ENCODE results near the gene STAT5B. TPM values are rescaled to one million over a fixed set of nuclear protein-coding genes. Genes with fewer than 3 reads are reported as not detected.

Gene STAT5B
- total and polyA plus RNA-seq, 2 of the 13 experiments (the other 11 are each of a cell fraction or from before 2014, with no cell fraction given), result 21.0 to 42.8 TPM

GRCh38 chr17:42276609-42277341, 584 bp upstream of the STAT5B start (continued):
- peak; percentile 60 for TF ChIP-seq CREM (IDR thresholded peaks at IDR 0.05)
- TF ChIP-seq CREM (CRISPR knock-in tag; IDR thresholded peaks at IDR 0.05), result no peak
- TF ChIP-seq YEATS2 (CRISPR knock-in tag; IDR thresholded peaks at IDR 0.05; ENCODE audit: borderline replicate concordance), result peak; percentile 50
- TF ChIP-seq ZNF670 (CRISPR knock-in tag; IDR thresholded peaks at IDR 0.05; ENCODE audit: borderline replicate concordance), result peak; percentile 93
- TF ChIP-seq FOSL1 (CRISPR knock-in tag; IDR thresholded peaks at IDR 0.05; ENCODE audit: borderline replicate concordance), result 0 out of 2 replicates have a peak, but pooled peaks have one; percentile 25
- peak; percentile 87; the same call in 1 of the 2 replicates for TF ChIP-seq TBP (CRISPR knock-in tag; IDR thresholded peaks at IDR 0.05)
- peak; percentile 17; the same call in 1 of the 2 replicates for TF ChIP-seq ZBTB43 (CRISPR knock-in tag; conservative IDR thresholded peaks at IDR 0.05)
- peak; percentile 60; the same call in 1 of the 2 replicates for TF ChIP-seq TARDBP (CRISPR knock-in tag; IDR thresholded peaks at IDR 0.05)
- TF ChIP-seq BCL6 (CRISPR knock-in tag; IDR thresholded peaks at IDR 0.05), result peak; percentile 84
- peak; percentile 73; the same call in 1 of the 2 replicates for TF ChIP-seq GLI4 (CRISPR knock-in tag; IDR thresholded peaks at IDR 0.05; ENCODE audit: borderline replicate concordance)
- TF ChIP-seq ZNF317 (CRISPR knock-in tag; IDR thresholded peaks at IDR 0.05), result peak; percentile 58; the same call in 1 of the 2 replicates
- peak; percentile 70; the same call in 1 of the 2 replicates for TF ChIP-seq ZNF609 (CRISPR knock-in tag; IDR thresholded peaks at IDR 0.05; ENCODE audit: borderline replicate concordance)
- no peak for TF ChIP-seq POLR2AphosphoS2 (IDR thresholded peaks at IDR 0.05; ENCODE audit: low read depth, low read length)
- TF ChIP-seq ZC3H13 (CRISPR knock-in tag; IDR thresholded peaks at IDR 0.05), result peak; percentile 55; the same call in 1 of the 2 replicates
- TF ChIP-seq NCOR1 (IDR thresholded peaks at IDR 0.05; ENCODE audit: borderline replicate concordance, low read length), result peak; percentile 90
- TF ChIP-seq ZNF746 (CRISPR knock-in tag; IDR thresholded peaks at IDR 0.05), result peak; percentile 89
- no peak for TF ChIP-seq ZBTB49 (CRISPR knock-in tag; IDR thresholded peaks at IDR 0.05; ENCODE audit: borderline replicate concordance)
- peak; percentile 83; the same call in 1 of the 2 replicates for TF ChIP-seq ZBTB25 (CRISPR knock-in tag; IDR thresholded peaks at IDR 0.05)
- peak; percentile 89 for TF ChIP-seq SALL2 (CRISPR knock-in tag; IDR thresholded peaks at IDR 0.05)
- no peak; the same call in 1 of the 2 replicates for TF ChIP-seq CBX5 (CRISPR knock-in tag; IDR thresholded peaks at IDR 0.05; ENCODE audit: borderline replicate concordance)
